Panc1 (cell line): ENCODE measurements around the gene SYNE1.

Experiments used
- POLR2AphosphoS5 ChIP-seq: IDR thresholded peaks from 2 replicates; pipeline ENCODE4 v1.6.1; 2012; ENCODE audit warnings: mild to moderate bottlenecking, low read depth, low read length, moderate library complexity
- SIN3A ChIP-seq: IDR thresholded peaks from 2 replicates; pipeline ENCODE4 v1.6.1; 2012; ENCODE audit warnings: low read depth, mild to moderate bottlenecking, low read length, moderate library complexity, borderline replicate concordance; ENCODE audit not compliant: insufficient read depth
- TCF7L2 ChIP-seq: IDR thresholded peaks from 2 replicates; pipeline ENCODE4 v1.6.1; 2011; ENCODE audit warnings: mild to moderate bottlenecking, low read depth, low read length, inconsistent platforms
- TF ChIP-seq, protein P1 (sequence below): fragments of 450-650 bp; IDR thresholded peaks from 2 replicates; pipeline ENCODE4 v1.5.1; 2017; ENCODE audit warnings: mild to moderate bottlenecking
- TF ChIP-seq, protein P2 (sequence below), 2 experiments: IDR thresholded peaks; 2 replicates each; pipeline ENCODE4 v1.6.1; 2011 to 2012; ENCODE audit warnings: low read depth in 2 of 2, control low read depth in 1 of 2, low read length in 1 of 2, mild to moderate bottlenecking in 1 of 2, moderate library complexity in 1 of 2; ENCODE audit not compliant: insufficient read depth in 1 of 2

DNA sequence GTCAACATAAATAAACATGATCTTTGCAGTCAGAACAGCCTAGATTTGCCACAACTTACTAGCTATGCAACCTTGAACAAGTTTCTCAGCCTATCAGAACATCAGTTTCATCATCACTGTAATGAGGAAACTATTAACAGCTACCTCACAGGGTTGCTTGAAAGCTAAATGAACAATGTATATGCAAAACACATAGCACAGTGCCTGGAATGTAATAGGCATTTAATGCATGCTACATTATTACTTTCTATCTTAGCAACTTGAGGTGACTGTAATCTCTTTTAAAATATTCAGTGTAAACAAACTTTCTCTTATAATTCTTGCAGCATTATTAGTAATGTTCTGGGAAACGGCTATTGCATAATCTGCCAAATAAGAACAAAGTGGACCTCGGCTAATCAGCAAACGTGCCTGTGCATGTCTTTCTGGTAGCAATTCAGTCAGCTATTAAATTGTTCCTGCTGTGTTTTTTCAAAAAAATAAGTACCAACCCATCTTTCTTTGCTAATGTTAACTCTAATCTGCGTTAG is 61.5 kb downstream of the SYNE1 start:
- TF ChIP-seq, protein P1, sequence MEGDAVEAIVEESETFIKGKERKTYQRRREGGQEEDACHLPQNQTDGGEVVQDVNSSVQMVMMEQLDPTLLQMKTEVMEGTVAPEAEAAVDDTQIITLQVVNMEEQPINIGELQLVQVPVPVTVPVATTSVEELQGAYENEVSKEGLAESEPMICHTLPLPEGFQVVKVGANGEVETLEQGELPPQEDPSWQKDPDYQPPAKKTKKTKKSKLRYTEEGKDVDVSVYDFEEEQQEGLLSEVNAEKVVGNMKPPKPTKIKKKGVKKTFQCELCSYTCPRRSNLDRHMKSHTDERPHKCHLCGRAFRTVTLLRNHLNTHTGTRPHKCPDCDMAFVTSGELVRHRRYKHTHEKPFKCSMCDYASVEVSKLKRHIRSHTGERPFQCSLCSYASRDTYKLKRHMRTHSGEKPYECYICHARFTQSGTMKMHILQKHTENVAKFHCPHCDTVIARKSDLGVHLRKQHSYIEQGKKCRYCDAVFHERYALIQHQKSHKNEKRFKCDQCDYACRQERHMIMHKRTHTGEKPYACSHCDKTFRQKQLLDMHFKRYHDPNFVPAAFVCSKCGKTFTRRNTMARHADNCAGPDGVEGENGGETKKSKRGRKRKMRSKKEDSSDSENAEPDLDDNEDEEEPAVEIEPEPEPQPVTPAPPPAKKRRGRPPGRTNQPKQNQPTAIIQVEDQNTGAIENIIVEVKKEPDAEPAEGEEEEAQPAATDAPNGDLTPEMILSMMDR: no peak
- no peak for TF ChIP-seq TCF7L2
- TF ChIP-seq, protein P2, sequence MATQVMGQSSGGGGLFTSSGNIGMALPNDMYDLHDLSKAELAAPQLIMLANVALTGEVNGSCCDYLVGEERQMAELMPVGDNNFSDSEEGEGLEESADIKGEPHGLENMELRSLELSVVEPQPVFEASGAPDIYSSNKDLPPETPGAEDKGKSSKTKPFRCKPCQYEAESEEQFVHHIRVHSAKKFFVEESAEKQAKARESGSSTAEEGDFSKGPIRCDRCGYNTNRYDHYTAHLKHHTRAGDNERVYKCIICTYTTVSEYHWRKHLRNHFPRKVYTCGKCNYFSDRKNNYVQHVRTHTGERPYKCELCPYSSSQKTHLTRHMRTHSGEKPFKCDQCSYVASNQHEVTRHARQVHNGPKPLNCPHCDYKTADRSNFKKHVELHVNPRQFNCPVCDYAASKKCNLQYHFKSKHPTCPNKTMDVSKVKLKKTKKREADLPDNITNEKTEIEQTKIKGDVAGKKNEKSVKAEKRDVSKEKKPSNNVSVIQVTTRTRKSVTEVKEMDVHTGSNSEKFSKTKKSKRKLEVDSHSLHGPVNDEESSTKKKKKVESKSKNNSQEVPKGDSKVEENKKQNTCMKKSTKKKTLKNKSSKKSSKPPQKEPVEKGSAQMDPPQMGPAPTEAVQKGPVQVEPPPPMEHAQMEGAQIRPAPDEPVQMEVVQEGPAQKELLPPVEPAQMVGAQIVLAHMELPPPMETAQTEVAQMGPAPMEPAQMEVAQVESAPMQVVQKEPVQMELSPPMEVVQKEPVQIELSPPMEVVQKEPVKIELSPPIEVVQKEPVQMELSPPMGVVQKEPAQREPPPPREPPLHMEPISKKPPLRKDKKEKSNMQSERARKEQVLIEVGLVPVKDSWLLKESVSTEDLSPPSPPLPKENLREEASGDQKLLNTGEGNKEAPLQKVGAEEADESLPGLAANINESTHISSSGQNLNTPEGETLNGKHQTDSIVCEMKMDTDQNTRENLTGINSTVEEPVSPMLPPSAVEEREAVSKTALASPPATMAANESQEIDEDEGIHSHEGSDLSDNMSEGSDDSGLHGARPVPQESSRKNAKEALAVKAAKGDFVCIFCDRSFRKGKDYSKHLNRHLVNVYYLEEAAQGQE (IDR thresholded peaks at IDR 0.05; ENCODE audit: insufficient read depth in 1 of 2, low read depth in 2 of 2, low read length in 1 of 2): no peak
- no peak for TF ChIP-seq SIN3A
- TF ChIP-seq POLR2AphosphoS5: no peak
